OCI-LY1 (cell line): ENCODE results near the gene RASD1.

Experiments
- H2AFZ ChIP-seq: fragments of 200-600 bp; sonication (generic), shearing (Covaris generic); 2 replicates; pipeline ENCODE4 v1.6.0; 2014; ENCODE audit warnings: antibody characterized with exemption, mild to moderate bottlenecking, low read length
- H3F3A ChIP-seq: fragments of 200-600 bp; sonication (generic), shearing (Covaris generic); 2 replicates; pipeline ENCODE4 v1.6.0; 2014; ENCODE audit warnings: mild to moderate bottlenecking, antibody characterized with exemption, low read length, moderate library complexity; ENCODE audit not compliant: insufficient read depth
- H3K27ac ChIP-seq: fragments of 200-600 bp; sonication (generic); 2 replicates; pipeline ENCODE4 v1.5.1; 2014; ENCODE audit warnings: low read length, mixed run types, mild to moderate bottlenecking, low read depth; ENCODE audit not compliant: poor library complexity, severe bottlenecking
- H3K27me3 ChIP-seq: fragments of 200-600 bp; sonication (generic); 2 replicates; pipeline ENCODE4 v1.6.0; 2014; ENCODE audit warnings: antibody characterized with exemption, mild to moderate bottlenecking, low read length, moderate library complexity; ENCODE audit not compliant: insufficient read depth
- H3K36me3 ChIP-seq: fragments of 200-600 bp; sonication (generic); 2 replicates; pipeline ENCODE4 v1.6.1; 2014; ENCODE audit warnings: mild to moderate bottlenecking, antibody characterized with exemption, low read length, moderate library complexity, mixed read lengths; ENCODE audit not compliant: insufficient read depth
- H3K4me1 ChIP-seq: fragments of 200-600 bp; sonication (generic); 2 replicates; pipeline ENCODE4 v1.5.1; 2014; ENCODE audit warnings: mild to moderate bottlenecking, low read length, moderate library complexity; ENCODE audit not compliant: insufficient read depth, severe bottlenecking
- H3K4me2 ChIP-seq: fragments of 200-600 bp; sonication (generic), shearing (Covaris generic); 2 replicates; pipeline ENCODE4 v1.6.1; 2014; ENCODE audit warnings: low read length
- H3K4me3 ChIP-seq: fragments of 200-600 bp; sonication (generic); 2 replicates; pipeline ENCODE4 v1.5.1; 2014; ENCODE audit warnings: low read length, low read depth, mild to moderate bottlenecking, mixed read lengths; ENCODE audit not compliant: poor library complexity, severe bottlenecking
- H3K79me2 ChIP-seq: fragments of 200-600 bp; shearing (Covaris generic); 2 replicates; pipeline ENCODE4 v1.6.1; 2016; ENCODE audit warnings: mixed run types, low read length, mixed read lengths; ENCODE audit not compliant: insufficient read depth
- H3K9ac ChIP-seq: fragments of 200-600 bp; sonication (generic), shearing (Covaris generic); 2 replicates; pipeline ENCODE4 v1.6.1; 2014; ENCODE audit warnings: mild to moderate bottlenecking, low read length, mixed read lengths
- H3K9me2 ChIP-seq: fragments of 200-600 bp; sonication (generic), shearing (Covaris generic); 2 replicates; pipeline ENCODE4 v1.6.1; 2014; ENCODE audit warnings: low read depth, mild to moderate bottlenecking, low read length, mixed read lengths
- H3K9me3 ChIP-seq: fragments of 200-600 bp; shearing (Covaris generic); 2 replicates; pipeline ENCODE4 v1.6.1; 2014; ENCODE audit warnings: low read length, mixed read lengths
- H4K20me1 ChIP-seq: fragments of 200-600 bp; sonication (generic), shearing (Covaris generic); 2 replicates; pipeline ENCODE4 v1.6.0; 2016; ENCODE audit warnings: mild to moderate bottlenecking, low read length; ENCODE audit not compliant: insufficient read depth
- EZH2 ChIP-seq: fragments of 200-600 bp; sonication (generic), shearing (Covaris generic); IDR thresholded peaks from 2 replicates; pipeline ENCODE4 v1.8.0; 2017; ENCODE audit warnings: borderline replicate concordance, mixed run types, mild to moderate bottlenecking, antibody characterized with exemption, low read length, moderate library complexity, mixed read lengths
- TF ChIP-seq, protein P1 (sequence below): fragments of 200-600 bp; sonication (generic), shearing (Covaris generic); IDR thresholded peaks from 2 replicates; pipeline ENCODE4 v1.5.1; 2017; ENCODE audit warnings: mild to moderate bottlenecking, antibody characterized with exemption, low read length, moderate library complexity, mixed read lengths

Gene RASD1

DNA sequence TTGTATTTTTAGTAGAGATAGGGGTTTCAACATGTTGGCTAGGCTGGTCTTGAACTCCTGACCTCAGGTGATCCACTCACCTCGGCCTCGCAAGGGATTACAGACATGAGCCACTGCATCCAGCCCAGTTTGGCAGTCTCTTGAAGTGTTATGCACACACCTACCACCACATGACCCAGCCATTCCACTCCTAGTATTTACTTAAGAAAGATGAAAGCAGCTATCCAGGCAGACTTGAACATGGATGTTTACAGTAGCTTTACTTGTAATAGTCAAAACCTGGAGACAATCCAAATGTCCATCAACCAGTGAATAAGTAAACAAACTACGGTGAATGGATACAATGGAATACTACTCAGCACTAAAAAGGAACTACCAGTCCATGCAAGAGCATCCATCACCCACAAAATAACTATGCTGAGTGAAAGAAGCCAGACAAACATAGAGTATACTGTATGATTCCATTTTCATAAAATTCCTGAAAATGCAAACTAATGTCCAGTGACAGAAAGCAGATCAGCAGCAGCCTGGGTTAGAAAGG lies 37.8 kb upstream of the RASD1 start:
- Histone ChIP-seq H3K27ac (no peak overlapping the region), H4K20me1 (no peaks in the 10 kb centered on the region)

DNA sequence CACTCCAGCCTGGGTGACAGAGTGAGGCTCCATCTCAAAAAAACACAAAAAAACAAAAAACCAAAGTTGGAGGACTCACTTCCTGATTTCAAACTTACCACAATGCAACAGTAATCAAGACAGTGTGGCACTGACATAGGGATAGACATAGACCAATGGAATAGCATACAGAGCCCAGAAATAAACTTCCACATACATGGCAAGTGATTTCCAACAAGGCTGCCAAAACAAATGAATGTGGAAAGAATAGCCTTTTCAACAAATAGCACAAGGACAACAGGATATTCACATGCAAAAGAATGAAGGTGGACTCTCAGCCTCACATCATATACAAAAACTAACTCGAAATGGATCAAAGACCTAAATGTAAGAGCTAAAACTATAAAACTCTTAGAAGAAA lies 36.8 kb upstream of the RASD1 start:
- Histone ChIP-seq H4K20me1 (no peaks in the 10 kb centered on the region), H3K79me2 (no peaks in the 10 kb centered on the region), H3K9me3 (no peaks in the 10 kb centered on the region), H3F3A (no peaks in the 10 kb centered on the region), H3K27me3 (peaks cover 7% of the 10 kb centered on the region; the same call in 1 of the 2 replicates), H3K36me3 (no peaks in the 10 kb centered on the region), H2AFZ (no peak overlapping the region), H3K4me1 (no peaks in the 10 kb centered on the region), H3K4me2 (no peak overlapping the region), H3K4me3 (no peak overlapping the region), H3K27ac (no peak overlapping the region), H3K9ac (no peak overlapping the region), H3K9me2 (no peaks in the 10 kb centered on the region)
- TF ChIP-seq EZH2, result no peak
- TF ChIP-seq, protein P1, sequence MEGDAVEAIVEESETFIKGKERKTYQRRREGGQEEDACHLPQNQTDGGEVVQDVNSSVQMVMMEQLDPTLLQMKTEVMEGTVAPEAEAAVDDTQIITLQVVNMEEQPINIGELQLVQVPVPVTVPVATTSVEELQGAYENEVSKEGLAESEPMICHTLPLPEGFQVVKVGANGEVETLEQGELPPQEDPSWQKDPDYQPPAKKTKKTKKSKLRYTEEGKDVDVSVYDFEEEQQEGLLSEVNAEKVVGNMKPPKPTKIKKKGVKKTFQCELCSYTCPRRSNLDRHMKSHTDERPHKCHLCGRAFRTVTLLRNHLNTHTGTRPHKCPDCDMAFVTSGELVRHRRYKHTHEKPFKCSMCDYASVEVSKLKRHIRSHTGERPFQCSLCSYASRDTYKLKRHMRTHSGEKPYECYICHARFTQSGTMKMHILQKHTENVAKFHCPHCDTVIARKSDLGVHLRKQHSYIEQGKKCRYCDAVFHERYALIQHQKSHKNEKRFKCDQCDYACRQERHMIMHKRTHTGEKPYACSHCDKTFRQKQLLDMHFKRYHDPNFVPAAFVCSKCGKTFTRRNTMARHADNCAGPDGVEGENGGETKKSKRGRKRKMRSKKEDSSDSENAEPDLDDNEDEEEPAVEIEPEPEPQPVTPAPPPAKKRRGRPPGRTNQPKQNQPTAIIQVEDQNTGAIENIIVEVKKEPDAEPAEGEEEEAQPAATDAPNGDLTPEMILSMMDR, result no peak

More for the DNA sequence above, 37.8 kb upstream of the RASD1 start:
- Histone ChIP-seq H2AFZ (no peak overlapping the region), H3K27me3 (peaks cover 7% of the 10 kb centered on the region; the same call in 1 of the 2 replicates), H3K9me2 (no peaks in the 10 kb centered on the region), H3K4me2 (no peak overlapping the region), H3K4me1 (no peaks in the 10 kb centered on the region), H3K79me2 (no peaks in the 10 kb centered on the region), H3K9me3 (no peaks in the 10 kb centered on the region), H3K36me3 (no peaks in the 10 kb centered on the region), H3F3A (no peaks in the 10 kb centered on the region), H3K9ac (no peak overlapping the region), H3K4me3 (no peak overlapping the region)
- no peak for TF ChIP-seq EZH2
- TF ChIP-seq, protein P1, result no peak

DNA sequence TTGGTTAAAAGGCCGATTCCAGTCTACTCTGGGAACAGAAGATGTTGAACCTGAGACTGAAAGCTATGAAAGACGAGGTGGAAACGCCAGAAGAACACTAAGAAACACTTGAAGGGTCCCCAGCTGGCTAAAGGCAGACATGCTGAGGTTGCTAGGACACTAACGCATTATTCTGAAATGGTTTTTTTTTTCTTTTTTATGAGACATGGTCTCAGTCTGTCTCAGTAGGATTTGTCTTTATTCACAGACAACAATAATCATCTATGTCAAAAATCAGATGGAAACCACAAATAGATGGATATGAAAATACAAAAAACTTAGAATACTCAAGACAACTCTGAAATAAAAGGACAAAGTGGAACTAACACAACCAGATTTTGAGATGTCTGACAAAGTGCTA lies 35.0 kb upstream of the RASD1 start:
- H3K4me3 ChIP-seq, result no peak overlapping the region
- H3K4me2 ChIP-seq, result no peak overlapping the region
- no peaks in the 10 kb centered on the region for H3K4me1 ChIP-seq

More for the DNA sequence above, 35.0 kb upstream of the RASD1 start:
- Histone ChIP-seq H3K27me3 (peaks cover 1% of the 10 kb centered on the region; the same call in 1 of the 2 replicates), H3K9ac (no peak overlapping the region), H3F3A (no peaks in the 10 kb centered on the region), H4K20me1 (no peaks in the 10 kb centered on the region), H3K9me2 (no peaks in the 10 kb centered on the region), H3K9me3 (no peaks in the 10 kb centered on the region), H3K27ac (no peak overlapping the region), H3K36me3 (no peaks in the 10 kb centered on the region), H2AFZ (no peak overlapping the region), H3K79me2 (no peaks in the 10 kb centered on the region)
- no peak for TF ChIP-seq EZH2
- TF ChIP-seq, protein P1, result no peak
